Omental fat pad (tissue), 4 donors: Measurements from ENCODE around the gene SMARCB1. TPM values are rescaled to one million over a fixed set of nuclear protein-coding genes. Genes with fewer than 3 reads are reported as not detected.

Experiments used
- ATAC-seq: fragments of 150-250 bp; one replicate; pipeline ENCODE4 v1.9.1; 2016; ENCODE audit warnings: mild to moderate bottlenecking, moderate library complexity; ENCODE audit not compliant: low FRiP score
- DNase-seq: peaks from one replicate; pipeline ENCODE4 v3.0.0-alpha.2; 2019; ENCODE audit warnings: low spot score
- total RNA-seq, 4 donors: library from RNA; depleted of rRNA; stranded (reverse); fragments of >200 nt; gene quantifications; one replicate each; pipeline ENCODE4 v1.1.0, GENCODE V29; 2016
- TF ChIP-seq, protein P1 (sequence below), 3 donors: fragments of 450-650 bp; IDR thresholded peaks; one replicate each; pipeline ENCODE4 v1.5.1; 2016 to 2017; ENCODE audit warnings: antibody characterized with exemption in 3 of 3, mild to moderate bottlenecking in 3 of 3, moderate library complexity in 2 of 3

The SMARCB1 gene
- total RNA-seq, 4 donors from 2014 or later = 38.8 to 50.9 (median 47.6) TPM

- DNase-seq (no peak), ATAC-seq (no peak)
- TF ChIP-seq, protein P1, sequence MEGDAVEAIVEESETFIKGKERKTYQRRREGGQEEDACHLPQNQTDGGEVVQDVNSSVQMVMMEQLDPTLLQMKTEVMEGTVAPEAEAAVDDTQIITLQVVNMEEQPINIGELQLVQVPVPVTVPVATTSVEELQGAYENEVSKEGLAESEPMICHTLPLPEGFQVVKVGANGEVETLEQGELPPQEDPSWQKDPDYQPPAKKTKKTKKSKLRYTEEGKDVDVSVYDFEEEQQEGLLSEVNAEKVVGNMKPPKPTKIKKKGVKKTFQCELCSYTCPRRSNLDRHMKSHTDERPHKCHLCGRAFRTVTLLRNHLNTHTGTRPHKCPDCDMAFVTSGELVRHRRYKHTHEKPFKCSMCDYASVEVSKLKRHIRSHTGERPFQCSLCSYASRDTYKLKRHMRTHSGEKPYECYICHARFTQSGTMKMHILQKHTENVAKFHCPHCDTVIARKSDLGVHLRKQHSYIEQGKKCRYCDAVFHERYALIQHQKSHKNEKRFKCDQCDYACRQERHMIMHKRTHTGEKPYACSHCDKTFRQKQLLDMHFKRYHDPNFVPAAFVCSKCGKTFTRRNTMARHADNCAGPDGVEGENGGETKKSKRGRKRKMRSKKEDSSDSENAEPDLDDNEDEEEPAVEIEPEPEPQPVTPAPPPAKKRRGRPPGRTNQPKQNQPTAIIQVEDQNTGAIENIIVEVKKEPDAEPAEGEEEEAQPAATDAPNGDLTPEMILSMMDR (IDR thresholded peaks at IDR 0.05) = no peak
Observed at GRCh38 chr22:23745791-23746190, 41.0 kb upstream of the SMARCB1 start.

DNA sequence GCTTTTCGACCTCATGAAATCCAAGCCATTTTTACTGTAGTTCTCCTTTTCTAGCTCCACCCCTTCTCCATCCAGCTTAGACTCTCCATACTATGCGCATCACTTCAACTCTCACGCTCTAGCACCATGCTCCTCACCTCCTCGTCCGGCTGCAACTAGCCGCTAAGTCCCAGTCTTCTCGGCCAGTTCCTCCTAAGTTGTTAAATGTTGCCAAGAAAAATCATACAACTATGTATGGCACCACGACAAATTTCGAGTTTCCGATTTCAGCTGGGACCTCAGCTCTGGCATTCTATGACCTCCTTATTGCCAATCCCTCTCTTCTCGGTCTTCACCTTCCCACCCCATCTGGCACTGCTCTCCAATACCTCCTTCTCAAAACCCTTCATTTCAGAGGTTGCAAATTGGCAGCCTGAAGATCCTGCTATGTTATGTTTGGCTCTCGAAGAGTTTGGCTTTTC lies 36.9 kb upstream of the SMARCB1 start:
- TF ChIP-seq, protein P1 (IDR thresholded peaks at IDR 0.05) = no peak
- no peak for ATAC-seq
- DNase-seq = no peak

GRCh38 chr22:23750367-23750713 lies 36.4 kb upstream of the SMARCB1 start:
- ATAC-seq = no peak
- TF ChIP-seq, protein P1 (IDR thresholded peaks at IDR 0.05) = no peak
- DNase-seq = no peak

DNA sequence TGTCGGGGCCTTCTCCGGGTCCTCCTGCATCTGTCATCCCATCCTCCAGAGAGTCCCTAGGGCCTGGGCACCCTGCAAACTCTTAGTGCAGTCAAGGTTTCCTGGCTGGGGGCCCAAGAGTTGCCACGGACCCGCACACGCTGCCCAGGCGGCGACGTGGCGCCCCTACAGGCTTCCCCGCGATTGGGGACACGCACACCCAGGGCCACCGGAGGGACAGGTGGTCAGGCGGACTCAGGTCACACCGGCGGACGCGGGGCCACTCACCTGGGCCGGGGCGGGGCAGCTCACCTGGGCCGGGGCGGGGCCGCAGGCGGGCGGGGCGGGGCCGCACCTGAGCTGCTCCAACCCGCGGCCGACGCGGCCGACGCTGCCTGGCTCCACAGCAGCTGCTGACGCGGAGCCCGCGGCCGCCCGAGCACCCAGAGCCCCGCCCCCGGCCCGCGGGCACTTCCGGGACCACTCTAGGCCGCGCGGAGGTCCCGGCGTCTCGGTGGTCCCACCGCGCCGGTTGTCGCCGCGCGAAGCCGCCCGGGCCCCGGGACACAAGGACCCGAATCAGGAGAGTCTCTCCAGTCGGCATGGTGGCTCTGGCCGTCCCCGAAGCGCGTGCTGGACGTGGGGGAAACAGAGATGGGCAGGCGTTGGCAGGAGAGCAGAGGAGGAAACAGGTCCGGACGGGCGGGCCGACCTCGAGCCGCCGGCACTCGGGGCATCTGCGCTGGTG lies 35.9 kb upstream of the SMARCB1 start, which contains the start of gene ZNF70:
Gene ZNF70, minus strand, starts transcription at position 399 of the 727 bp plus-strand sequence. CDS start 5,972 bp downstream, outside the sequence.
- DNase-seq (peak; percentile 60), ATAC-seq (peak; percentile 96)
- TF ChIP-seq, protein P1 (IDR thresholded peaks at IDR 0.05) = no peak

DNA sequence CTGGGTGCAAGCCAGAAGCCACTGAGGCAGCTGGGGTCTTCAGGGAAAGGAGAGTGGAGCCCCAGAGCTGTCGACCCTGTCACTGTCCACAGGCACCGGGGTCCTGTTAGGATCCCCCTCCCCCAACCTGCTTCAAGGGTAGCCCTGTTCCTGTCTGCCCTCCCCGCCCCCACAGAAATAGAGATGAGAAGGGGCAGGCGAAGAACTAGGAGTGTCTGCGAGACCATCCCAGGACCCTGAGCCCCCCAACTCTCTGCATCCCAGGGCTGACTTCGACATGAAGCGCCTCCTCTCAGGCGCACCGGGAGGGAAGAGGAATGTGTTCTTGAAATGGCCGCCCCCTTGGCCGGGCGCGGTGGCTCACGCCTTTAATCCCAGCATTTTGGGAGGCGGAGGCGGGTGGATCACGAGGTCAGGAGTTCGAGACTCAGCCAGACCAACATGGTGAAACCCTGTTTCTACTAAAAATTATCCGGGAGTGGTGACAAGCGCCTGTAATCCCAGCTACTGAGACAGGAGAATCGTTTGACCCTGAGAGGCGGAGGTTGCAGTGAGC lies 35.2 kb upstream of the SMARCB1 start:
- TF ChIP-seq, protein P1 (IDR thresholded peaks at IDR 0.05) = no peak
- peak; percentile 46 for ATAC-seq
- DNase-seq = no peak

DNA sequence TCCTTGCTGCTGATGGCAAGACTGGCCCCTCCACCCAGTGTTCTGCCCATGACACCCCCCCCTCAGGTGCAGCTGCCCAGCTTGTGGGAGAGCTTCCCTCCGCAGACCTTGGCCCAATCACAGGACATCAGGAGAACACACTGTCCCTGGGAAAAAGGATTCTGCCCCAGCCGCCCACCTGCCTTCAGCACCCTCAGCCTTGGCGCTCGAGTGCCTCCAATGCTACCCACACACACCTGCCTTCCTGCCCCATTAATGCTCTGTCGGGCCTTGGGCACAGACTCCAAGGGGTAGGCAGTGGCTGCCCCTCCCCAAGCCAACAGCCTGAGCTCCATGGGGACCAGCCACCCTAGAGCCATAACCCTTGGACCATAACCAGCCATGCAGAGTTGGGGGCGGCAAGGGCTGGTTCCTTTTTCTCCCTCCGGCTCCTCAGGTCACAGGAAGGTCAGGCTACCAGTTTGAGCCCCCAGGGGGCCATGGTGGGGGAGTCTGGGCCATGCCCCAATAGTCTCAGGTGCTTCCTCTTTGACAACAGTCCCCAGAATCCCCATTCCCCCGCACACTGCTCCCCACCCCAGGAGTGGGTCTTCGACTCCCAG lies 34.6 kb upstream of the SMARCB1 start:
- DNase-seq (no peak), ATAC-seq (no peak)
- TF ChIP-seq, protein P1 (IDR thresholded peaks at IDR 0.05) = no peak
